PC-9 (cell line): ENCODE measurements around the gene NAGK.

Source experiments
- EZH2 ChIP-seq: fragments of 200-600 bp; sonication (generic); IDR thresholded peaks from 2 replicates; pipeline ENCODE4 v1.8.0; 2017; ENCODE audit warnings: antibody characterized with exemption, low read depth
- TF ChIP-seq, protein P1 (sequence below): fragments of 200-600 bp; sonication (generic); conservative IDR thresholded peaks from 2 replicates; pipeline ENCODE4 v1.6.1; 2017; ENCODE audit warnings: mixed run types, antibody characterized with exemption, mild to moderate bottlenecking, moderate library complexity

DNA sequence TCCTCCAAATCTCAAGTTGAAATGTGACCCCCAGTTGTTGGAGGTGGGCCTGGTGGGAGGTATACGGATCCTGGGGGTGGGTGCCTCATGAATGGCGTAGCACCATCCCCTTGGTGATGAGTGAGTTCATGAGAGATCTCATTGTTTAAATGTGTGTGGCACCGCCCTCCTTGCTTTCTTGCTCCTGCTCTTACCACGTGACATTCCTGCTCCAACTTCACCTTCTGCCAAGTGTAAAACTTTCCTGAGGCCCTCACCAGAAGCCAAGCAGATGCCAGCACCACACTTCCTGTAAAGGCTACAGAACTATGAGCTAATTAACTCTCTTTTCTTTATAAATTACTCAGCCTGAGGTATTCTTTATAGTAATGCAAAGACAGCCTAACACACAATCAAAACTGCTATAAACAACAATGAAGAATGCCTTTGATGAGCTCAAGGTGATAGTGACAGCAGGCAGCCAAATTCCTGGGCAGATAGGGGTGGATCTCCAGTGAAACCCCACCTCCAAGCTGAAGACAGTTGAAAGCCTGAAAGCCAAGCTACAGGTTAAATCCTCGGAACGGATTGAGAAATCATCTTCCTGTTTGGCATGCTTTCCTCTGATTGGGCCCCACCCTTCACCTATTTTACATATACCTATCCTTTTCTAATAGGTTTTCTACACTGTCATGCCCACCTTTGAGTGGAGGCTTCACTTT lies 34.7 kb downstream of the NAGK start:
- TF ChIP-seq, protein P1, sequence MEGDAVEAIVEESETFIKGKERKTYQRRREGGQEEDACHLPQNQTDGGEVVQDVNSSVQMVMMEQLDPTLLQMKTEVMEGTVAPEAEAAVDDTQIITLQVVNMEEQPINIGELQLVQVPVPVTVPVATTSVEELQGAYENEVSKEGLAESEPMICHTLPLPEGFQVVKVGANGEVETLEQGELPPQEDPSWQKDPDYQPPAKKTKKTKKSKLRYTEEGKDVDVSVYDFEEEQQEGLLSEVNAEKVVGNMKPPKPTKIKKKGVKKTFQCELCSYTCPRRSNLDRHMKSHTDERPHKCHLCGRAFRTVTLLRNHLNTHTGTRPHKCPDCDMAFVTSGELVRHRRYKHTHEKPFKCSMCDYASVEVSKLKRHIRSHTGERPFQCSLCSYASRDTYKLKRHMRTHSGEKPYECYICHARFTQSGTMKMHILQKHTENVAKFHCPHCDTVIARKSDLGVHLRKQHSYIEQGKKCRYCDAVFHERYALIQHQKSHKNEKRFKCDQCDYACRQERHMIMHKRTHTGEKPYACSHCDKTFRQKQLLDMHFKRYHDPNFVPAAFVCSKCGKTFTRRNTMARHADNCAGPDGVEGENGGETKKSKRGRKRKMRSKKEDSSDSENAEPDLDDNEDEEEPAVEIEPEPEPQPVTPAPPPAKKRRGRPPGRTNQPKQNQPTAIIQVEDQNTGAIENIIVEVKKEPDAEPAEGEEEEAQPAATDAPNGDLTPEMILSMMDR, result no peak
- no peak for TF ChIP-seq EZH2
